ENCODE data around the gene TBC1D1. TPM values are rescaled to one million over a fixed set of nuclear protein-coding genes. Genes with fewer than 3 reads are reported as not detected.
A peak's percentile ranks its signal among the peaks of the same experiment; 100 is the strongest.

The TBC1D1 gene
- total RNA-seq, 1 donor, result 59.9 TPM

DNA sequence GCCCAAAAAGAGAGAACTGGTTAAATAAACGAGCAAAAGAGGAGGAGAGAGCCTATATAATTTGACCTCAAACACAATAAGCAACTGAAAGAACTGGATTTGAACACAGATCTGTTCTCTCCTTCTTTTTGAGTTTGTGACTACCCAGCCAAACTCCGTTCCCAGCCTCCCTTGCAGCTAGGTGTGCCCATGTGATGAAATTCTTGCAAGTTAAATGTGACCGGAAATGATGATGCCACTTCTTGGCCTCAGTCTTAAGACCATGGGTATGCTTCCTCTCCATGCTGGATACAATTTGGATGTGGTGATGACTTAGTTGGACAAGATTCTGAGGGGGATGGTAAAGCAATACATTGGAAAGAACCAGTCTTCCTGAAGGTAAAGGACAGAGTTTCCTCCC, 273.5 kb downstream of the TBC1D1 start:
- H3K4me3 ChIP-seq (ENCODE audit: low read depth, low read length), result no peak overlapping the region
- no peak for DNase-seq (ENCODE audit: low read depth)
- TF ChIP-seq, protein P1, sequence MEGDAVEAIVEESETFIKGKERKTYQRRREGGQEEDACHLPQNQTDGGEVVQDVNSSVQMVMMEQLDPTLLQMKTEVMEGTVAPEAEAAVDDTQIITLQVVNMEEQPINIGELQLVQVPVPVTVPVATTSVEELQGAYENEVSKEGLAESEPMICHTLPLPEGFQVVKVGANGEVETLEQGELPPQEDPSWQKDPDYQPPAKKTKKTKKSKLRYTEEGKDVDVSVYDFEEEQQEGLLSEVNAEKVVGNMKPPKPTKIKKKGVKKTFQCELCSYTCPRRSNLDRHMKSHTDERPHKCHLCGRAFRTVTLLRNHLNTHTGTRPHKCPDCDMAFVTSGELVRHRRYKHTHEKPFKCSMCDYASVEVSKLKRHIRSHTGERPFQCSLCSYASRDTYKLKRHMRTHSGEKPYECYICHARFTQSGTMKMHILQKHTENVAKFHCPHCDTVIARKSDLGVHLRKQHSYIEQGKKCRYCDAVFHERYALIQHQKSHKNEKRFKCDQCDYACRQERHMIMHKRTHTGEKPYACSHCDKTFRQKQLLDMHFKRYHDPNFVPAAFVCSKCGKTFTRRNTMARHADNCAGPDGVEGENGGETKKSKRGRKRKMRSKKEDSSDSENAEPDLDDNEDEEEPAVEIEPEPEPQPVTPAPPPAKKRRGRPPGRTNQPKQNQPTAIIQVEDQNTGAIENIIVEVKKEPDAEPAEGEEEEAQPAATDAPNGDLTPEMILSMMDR (IDR thresholded peaks at IDR 0.05; ENCODE audit: insufficient read depth, low read length), result no peak

DNA sequence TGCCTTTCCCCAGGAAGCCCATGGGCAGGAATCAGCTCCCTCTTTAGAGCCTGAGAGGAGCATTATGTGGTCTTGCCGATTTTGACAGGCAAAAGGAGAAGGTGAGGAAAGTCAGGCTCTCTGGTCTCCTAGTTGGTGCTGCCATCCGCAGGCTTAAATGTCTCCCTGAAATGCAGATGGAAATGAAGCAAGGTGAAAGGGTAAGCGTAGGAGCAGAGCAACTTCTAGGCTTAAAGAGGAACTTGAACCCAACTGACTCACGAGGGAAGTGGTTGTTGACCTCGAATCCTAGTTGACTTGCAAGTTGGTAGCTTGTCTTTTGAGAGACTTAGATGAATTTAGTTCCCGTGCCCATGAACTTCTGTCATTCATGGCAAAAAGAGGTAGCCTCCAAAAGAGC, 275.2 kb downstream of the TBC1D1 start:
- H3K4me3 ChIP-seq (ENCODE audit: low read depth, low read length), result no peak overlapping the region
- TF ChIP-seq, protein P1 (IDR thresholded peaks at IDR 0.05; ENCODE audit: insufficient read depth, low read length), result no peak
- no peak for DNase-seq (ENCODE audit: low read depth)

DNA sequence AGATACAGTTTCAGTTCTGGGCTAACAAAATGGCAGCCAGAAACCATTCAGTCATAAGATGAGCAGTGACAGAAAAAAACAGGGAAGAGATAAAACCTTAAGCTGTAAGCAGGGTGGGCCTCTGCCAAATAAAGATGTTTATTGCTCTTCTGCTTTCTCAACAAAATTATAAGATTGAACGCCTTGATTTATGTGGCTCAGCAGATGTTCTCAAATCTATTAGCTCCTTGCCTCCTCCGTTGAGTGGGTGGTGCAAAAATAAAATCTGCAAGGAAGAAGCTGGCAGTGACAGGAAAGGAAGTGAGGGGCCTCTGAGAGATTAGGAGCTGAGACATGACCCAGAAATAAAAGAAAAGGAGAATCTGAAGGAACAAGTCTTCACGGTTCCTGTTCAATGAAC, 275.9 kb downstream of the TBC1D1 start:
- H3K4me3 ChIP-seq (ENCODE audit: low read depth, low read length), result no peak overlapping the region
- TF ChIP-seq, protein P1 (IDR thresholded peaks at IDR 0.05; ENCODE audit: insufficient read depth, low read length), result no peak
- no peak for DNase-seq (ENCODE audit: low read depth)

DNA sequence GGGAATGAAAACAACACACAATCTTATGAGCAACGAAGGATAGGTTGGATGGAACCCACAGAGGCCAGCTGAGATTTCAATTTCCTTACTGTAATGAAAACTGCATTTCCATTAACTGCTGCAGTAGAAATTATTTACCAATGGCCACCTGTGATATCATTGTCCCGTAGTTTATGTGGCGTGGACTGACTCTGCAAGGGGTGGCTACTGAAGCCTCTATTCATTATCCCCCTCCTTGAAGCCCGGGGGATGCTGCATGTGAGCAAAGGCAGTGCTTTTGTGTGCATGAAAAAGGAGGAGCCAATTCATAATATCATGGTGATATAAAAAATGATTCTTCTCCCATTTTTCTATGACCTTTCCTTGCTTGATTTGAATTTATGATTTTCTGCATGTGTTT, 277.1 kb downstream of the TBC1D1 start:
- no peak for DNase-seq (ENCODE audit: low read depth)
- TF ChIP-seq, protein P1 (IDR thresholded peaks at IDR 0.05; ENCODE audit: insufficient read depth, low read length), result no peak
- H3K4me3 ChIP-seq (ENCODE audit: low read depth, low read length), result no peak overlapping the region

DNA sequence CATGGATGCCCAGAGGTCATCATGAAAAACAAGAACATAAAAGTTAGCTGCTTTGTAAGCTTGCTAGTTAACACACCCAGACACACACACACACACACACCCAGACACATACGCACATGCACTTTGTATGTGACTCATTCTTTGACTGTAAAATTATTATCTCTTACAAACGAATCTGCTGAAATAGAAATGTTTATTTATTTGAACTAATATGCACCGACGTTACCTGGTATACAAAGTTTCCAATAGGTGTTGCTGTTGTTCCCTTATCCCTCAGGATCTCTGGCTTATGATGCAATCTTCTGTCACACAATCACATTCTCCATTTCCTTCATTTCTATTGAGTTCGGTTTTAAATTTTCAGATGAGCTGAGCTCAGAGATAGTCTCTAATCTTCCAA, 278.6 kb downstream of the TBC1D1 start:
- TF ChIP-seq, protein P1 (IDR thresholded peaks at IDR 0.05; ENCODE audit: insufficient read depth, low read length), result no peak
- DNase-seq (ENCODE audit: low read depth), result peak; percentile 58

DNA sequence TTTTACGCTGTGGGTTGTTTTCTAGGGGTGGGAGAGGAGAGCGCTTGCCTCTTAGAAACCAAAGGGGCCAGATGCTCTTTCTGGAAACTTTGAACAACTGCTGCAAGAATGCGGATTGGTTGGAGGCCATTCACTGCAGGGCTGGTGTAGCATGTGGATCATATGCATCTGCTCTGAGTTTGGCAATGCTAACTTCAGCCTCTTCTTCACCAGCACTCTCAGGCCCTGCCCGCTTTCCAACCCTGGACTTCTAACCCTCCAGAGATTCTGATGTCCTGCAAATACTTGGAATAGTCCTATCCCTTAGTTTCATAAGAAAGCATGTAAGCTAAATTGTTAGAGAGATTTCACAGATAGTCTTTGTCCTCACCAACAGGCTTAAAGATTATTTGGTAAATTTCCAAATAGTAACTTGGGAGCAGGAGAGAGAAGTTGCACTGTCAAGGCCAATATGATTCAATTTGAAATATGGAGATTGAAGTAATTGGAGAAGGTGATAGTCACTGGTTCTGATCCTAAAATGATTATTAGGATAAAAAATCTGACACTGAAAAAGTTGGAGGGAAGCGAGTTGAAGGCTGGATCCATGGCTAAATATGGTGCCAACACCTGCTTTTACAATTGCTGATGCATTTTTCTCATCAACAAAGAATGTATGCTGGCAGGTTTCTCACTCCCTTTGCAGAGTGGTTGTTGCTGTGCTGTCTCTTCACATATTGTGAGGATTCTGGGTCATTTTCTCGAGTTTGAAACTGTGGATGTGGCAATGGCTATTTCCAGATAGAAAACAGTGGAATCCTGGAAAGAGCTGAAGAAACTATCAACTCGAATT, 279.7 kb downstream of the TBC1D1 start:
- TF ChIP-seq, protein P1 (IDR thresholded peaks at IDR 0.05; ENCODE audit: insufficient read depth, low read length), result no peak
- DNase-seq (ENCODE audit: low read depth), result peak; percentile 53
- H3K4me3 ChIP-seq (ENCODE audit: low read depth, low read length), result no peak overlapping the region

More for the DNA sequence above, 278.6 kb downstream of the TBC1D1 start:
- H3K4me3 ChIP-seq (ENCODE audit: low read depth, low read length), result no peak overlapping the region

All from fibroblast of the aortic adventitia (primary cell).